Liver (tissue), 9 donors: Measurements from ENCODE around the gene SLC2A5. TPM values are rescaled to one million over a fixed set of nuclear protein-coding genes. Genes with fewer than 3 reads are reported as not detected.

Experiments
- DNase-seq: peaks from one replicate; pipeline ENCODE4 v3.0.0-alpha.2; 2017; ENCODE audit warnings: low spot score
- H3K27ac ChIP-seq, 2 donors: one replicate each; pipeline ENCODE4 v1.7.0; 2013; ENCODE audit warnings: inconsistent platforms in 2 of 2, low read length in 2 of 2, control low read depth in 1 of 2, low read depth in 1 of 2, mild to moderate bottlenecking in 1 of 2
- H3K27me3 ChIP-seq, 4 donors: one replicate each; pipeline versions ENCODE4 v1.6.1 to v1.7.0; 2013; ENCODE audit warnings: low read length in 3 of 4, inconsistent platforms in 1 of 4, mild to moderate bottlenecking in 1 of 4, moderate library complexity in 1 of 4; ENCODE audit not compliant: control insufficient read depth in 4 of 4, insufficient read depth in 4 of 4
- H3K36me3 ChIP-seq, 4 donors: one replicate each; pipeline versions ENCODE4 v1.6.1 to v1.7.0; 2013; ENCODE audit warnings: low read length in 3 of 4, mild to moderate bottlenecking in 3 of 4, low read depth in 1 of 4, moderate library complexity in 1 of 4; ENCODE audit not compliant: control insufficient read depth in 4 of 4, insufficient read depth in 3 of 4
- H3K4me1 ChIP-seq, 4 donors: one replicate each; pipeline versions ENCODE4 v1.6.1 to v1.7.0; 2013; ENCODE audit warnings: low read length in 3 of 4, mild to moderate bottlenecking in 3 of 4, moderate library complexity in 1 of 4; ENCODE audit not compliant: control insufficient read depth in 4 of 4, insufficient read depth in 4 of 4
- H3K4me3 ChIP-seq, 3 donors: one replicate each; pipeline versions ENCODE4 v1.6.1 to v1.7.0; 2013; ENCODE audit warnings: low read length in 3 of 3, control low read depth in 1 of 3, low read depth in 1 of 3, mild to moderate bottlenecking in 1 of 3
- H3K9ac ChIP-seq, 2 donors: one replicate each; pipeline ENCODE4 v1.7.0; 2013; ENCODE audit warnings: low read length in 2 of 2, mild to moderate bottlenecking in 2 of 2, moderate library complexity in 2 of 2, control low read depth in 1 of 2, low read depth in 1 of 2
- H3K9me3 ChIP-seq, 4 donors: one replicate each; pipeline versions ENCODE4 v1.6.1 to v1.7.0; 2013; ENCODE audit warnings: low read length in 3 of 4; ENCODE audit not compliant: control insufficient read depth in 4 of 4
- EGR1 ChIP-seq, 2 donors: IDR thresholded peaks; 2 replicates each; pipeline ENCODE4 v1.6.1; 2016 to 2018; ENCODE audit warnings: antibody characterized with exemption in 2 of 2, low read depth in 2 of 2
- FOXA1 ChIP-seq: IDR thresholded peaks from 2 replicates; pipeline ENCODE4 v1.6.1; 2016; ENCODE audit warnings: antibody characterized with exemption
- FOXA2 ChIP-seq: IDR thresholded peaks from 2 replicates; pipeline ENCODE4 v1.6.1; 2016; ENCODE audit warnings: antibody characterized with exemption
- GABPA ChIP-seq, 2 donors: IDR thresholded peaks in 1 of 2; conservative IDR thresholded peaks in 1 of 2; 2 replicates each; pipeline ENCODE4 v1.6.1; 2016; ENCODE audit warnings: antibody characterized with exemption in 2 of 2, mild to moderate bottlenecking in 1 of 2, moderate library complexity in 1 of 2
- HNF4A ChIP-seq, 2 donors: conservative IDR thresholded peaks; 2 replicates each; pipeline ENCODE4 v1.6.1; 2016; ENCODE audit warnings: antibody characterized with exemption in 2 of 2, mild to moderate bottlenecking in 2 of 2
- HNF4G ChIP-seq: IDR thresholded peaks from 2 replicates; pipeline ENCODE4 v1.6.1; 2016; ENCODE audit warnings: antibody characterized with exemption
- JUND ChIP-seq, 2 donors: IDR thresholded peaks; 2 replicates each; pipeline ENCODE4 v1.6.1; 2016; ENCODE audit warnings: antibody characterized with exemption in 2 of 2
- NR2F2 ChIP-seq: IDR thresholded peaks from 2 replicates; pipeline ENCODE4 v1.6.1; 2016; ENCODE audit warnings: antibody characterized with exemption
- SP1 ChIP-seq: IDR thresholded peaks from 2 replicates; pipeline ENCODE4 v1.6.1; 2018; ENCODE audit warnings: antibody characterized with exemption, mild to moderate bottlenecking
- TAF1 ChIP-seq: conservative IDR thresholded peaks from 2 replicates; pipeline ENCODE4 v1.6.1; 2016; ENCODE audit warnings: antibody characterized with exemption, mild to moderate bottlenecking
- WGBS: extraction: QIAGEN DNeasy Blood & Tissue Kit; methylation state at CpG from one replicate; pipeline ENCODE4 v1.1.7; 2013; 5-methylcytosine and 5-hydroxymethylcytosine counted together
- polyA plus RNA-seq, 2 donors: library from polyadenylated mRNA; stranded (reverse) in 1 of 2; unstranded in 1 of 2; fragments of 200-250 nt in 1 of 2; fragments of >200 nt in 1 of 2; fragmentation: Nextera tagmentation in 1 of 2; extraction: Ambion mirVana in 1 of 2; gene quantifications; one replicate each; pipeline versions ENCODE4 v1.2.1 to v1.2.3, GENCODE V29; 2013 to 2015
- total RNA-seq, 2 donors: library from RNA; depleted of rRNA; stranded (reverse); fragments of >200 nt; gene quantifications; one replicate each; pipeline ENCODE4 v1.2.3, GENCODE V29; 2014
- TF ChIP-seq, protein P1 (sequence below): fragments of 150-350 bp; IDR thresholded peaks from 2 replicates; pipeline ENCODE4 v1.5.1; 2017; ENCODE audit warnings: improper control_type of control experiment, low read depth, low read length; ENCODE audit not compliant: missing input control
- TF ChIP-seq, protein P2 (sequence below): IDR thresholded peaks from 2 replicates; pipeline ENCODE4 v1.6.1; 2016; ENCODE audit warnings: antibody characterized with exemption
- TF ChIP-seq, protein P3 (sequence below): IDR thresholded peaks from 2 replicates; pipeline ENCODE4 v1.6.1; 2016; ENCODE audit warnings: antibody characterized with exemption
- TF ChIP-seq, protein P4 (sequence below): IDR thresholded peaks from 2 replicates; pipeline ENCODE4 v1.6.1; 2016; ENCODE audit warnings: antibody characterized with exemption, mild to moderate bottlenecking
- donor health status: healthy.
- donor health status: healthy.
- donor health status: healthy.
- donor health status: healthy.
- donor health status: healthy.

Gene SLC2A5
- total and polyA plus RNA-seq, 4 donors, result 0.07 to 1.6 (median 0.13) TPM

DNA sequence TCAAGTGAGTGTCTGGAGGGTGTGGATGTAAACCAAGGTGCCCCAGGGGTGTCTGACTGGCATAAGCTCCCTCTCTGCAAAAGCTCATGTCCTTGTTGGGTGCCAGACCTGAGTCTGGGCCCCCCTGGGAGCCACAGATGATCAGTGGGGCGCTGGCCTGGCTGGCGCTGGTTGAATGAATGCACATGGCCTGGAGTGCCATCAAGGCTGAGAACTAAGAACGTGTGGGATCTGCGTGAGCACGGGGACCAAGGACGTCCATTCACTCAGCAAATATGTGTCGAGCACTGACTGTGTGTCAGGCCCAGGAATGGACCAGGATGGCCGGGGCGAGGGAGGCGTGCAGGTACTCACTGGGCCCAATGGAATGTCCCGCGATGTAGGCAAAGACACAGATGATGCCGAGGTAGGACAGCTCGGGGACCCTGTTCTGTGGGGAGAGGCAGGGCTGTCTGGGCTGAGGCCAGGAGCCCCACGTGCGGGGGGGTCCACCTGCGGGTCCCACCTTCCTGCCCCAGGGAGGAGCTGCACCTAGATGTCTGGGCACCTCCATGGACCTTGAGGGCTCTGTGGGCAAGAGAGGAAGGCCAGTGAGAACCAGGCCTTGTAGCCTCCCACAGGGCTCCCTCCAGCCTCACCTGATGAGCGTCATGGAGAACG, 62.3 kb downstream of the SLC2A5 start:
- H3K4me1 ChIP-seq, result no peaks in the 10 kb centered on the region
- H3K4me3 ChIP-seq, result no peak overlapping the region
- H3K36me3 ChIP-seq, result no peaks in the 10 kb centered on the region
- no peak overlapping the region for H3K27ac ChIP-seq
- TF ChIP-seq HNF4G, result no peak
- TF ChIP-seq TAF1, result no peak
- TF ChIP-seq, protein P1, sequence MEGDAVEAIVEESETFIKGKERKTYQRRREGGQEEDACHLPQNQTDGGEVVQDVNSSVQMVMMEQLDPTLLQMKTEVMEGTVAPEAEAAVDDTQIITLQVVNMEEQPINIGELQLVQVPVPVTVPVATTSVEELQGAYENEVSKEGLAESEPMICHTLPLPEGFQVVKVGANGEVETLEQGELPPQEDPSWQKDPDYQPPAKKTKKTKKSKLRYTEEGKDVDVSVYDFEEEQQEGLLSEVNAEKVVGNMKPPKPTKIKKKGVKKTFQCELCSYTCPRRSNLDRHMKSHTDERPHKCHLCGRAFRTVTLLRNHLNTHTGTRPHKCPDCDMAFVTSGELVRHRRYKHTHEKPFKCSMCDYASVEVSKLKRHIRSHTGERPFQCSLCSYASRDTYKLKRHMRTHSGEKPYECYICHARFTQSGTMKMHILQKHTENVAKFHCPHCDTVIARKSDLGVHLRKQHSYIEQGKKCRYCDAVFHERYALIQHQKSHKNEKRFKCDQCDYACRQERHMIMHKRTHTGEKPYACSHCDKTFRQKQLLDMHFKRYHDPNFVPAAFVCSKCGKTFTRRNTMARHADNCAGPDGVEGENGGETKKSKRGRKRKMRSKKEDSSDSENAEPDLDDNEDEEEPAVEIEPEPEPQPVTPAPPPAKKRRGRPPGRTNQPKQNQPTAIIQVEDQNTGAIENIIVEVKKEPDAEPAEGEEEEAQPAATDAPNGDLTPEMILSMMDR, result no peak
- TF ChIP-seq, protein P2, sequence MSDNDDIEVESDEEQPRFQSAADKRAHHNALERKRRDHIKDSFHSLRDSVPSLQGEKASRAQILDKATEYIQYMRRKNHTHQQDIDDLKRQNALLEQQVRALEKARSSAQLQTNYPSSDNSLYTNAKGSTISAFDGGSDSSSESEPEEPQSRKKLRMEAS, result no peak
- TF ChIP-seq FOXA1, result no peak
- TF ChIP-seq, protein P3, sequence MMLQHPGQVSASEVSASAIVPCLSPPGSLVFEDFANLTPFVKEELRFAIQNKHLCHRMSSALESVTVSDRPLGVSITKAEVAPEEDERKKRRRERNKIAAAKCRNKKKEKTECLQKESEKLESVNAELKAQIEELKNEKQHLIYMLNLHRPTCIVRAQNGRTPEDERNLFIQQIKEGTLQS, result no peak
- TF ChIP-seq NR2F2, result no peak
- no peak for TF ChIP-seq EGR1 (IDR thresholded peaks at IDR 0.05; ENCODE audit: low read depth in 2 of 2)
- no peak overlapping the region for H3K9ac ChIP-seq
- 96% methylated on average over 19 of the region's 19 CpGs for WGBS
- DNase-seq, result no peak
- H3K9me3 ChIP-seq, result no peaks in the 10 kb centered on the region
- H3K27me3 ChIP-seq, result no peaks in the 10 kb centered on the region

DNA sequence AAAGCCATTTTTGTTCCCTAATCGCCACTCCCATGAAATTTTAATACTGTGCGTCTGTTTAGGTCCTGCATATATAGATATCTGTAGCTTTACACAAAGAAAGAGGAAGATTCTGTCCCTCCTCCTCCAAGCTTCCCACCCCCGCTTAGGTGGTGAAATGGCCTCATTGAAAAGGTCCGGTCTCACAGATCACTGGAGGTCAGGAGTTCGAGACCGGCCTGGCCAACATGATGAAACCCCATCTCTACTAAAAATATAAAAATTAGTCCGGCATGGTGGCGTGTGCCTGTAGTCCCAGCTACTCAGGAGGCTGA, 64.1 kb downstream of the SLC2A5 start:
- H3K4me3 ChIP-seq, result no peak overlapping the region
- no peaks in the 10 kb centered on the region for H3K4me1 ChIP-seq
- TF ChIP-seq JUND (IDR thresholded peaks at IDR 0.05) (no peak), FOXA2 (no peak), EGR1 (IDR thresholded peaks at IDR 0.05; ENCODE audit: low read depth in 2 of 2) (no peak), HNF4A (conservative IDR thresholded peaks at IDR 0.05) (no peak), HNF4G (no peak), GABPA (IDR thresholded peaks at IDR 0.05 in 1 of 2, conservative IDR thresholded peaks at IDR 0.05 in 1 of 2) (no peak), TAF1 (no peak), FOXA1 (no peak), NR2F2 (no peak), SP1 (no peak)
- TF ChIP-seq, protein P3, result no peak
- TF ChIP-seq, protein P4, sequence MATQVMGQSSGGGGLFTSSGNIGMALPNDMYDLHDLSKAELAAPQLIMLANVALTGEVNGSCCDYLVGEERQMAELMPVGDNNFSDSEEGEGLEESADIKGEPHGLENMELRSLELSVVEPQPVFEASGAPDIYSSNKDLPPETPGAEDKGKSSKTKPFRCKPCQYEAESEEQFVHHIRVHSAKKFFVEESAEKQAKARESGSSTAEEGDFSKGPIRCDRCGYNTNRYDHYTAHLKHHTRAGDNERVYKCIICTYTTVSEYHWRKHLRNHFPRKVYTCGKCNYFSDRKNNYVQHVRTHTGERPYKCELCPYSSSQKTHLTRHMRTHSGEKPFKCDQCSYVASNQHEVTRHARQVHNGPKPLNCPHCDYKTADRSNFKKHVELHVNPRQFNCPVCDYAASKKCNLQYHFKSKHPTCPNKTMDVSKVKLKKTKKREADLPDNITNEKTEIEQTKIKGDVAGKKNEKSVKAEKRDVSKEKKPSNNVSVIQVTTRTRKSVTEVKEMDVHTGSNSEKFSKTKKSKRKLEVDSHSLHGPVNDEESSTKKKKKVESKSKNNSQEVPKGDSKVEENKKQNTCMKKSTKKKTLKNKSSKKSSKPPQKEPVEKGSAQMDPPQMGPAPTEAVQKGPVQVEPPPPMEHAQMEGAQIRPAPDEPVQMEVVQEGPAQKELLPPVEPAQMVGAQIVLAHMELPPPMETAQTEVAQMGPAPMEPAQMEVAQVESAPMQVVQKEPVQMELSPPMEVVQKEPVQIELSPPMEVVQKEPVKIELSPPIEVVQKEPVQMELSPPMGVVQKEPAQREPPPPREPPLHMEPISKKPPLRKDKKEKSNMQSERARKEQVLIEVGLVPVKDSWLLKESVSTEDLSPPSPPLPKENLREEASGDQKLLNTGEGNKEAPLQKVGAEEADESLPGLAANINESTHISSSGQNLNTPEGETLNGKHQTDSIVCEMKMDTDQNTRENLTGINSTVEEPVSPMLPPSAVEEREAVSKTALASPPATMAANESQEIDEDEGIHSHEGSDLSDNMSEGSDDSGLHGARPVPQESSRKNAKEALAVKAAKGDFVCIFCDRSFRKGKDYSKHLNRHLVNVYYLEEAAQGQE, result no peak
- TF ChIP-seq, protein P1, result no peak
- H3K27ac ChIP-seq, result no peak overlapping the region
- no peak for DNase-seq
- 58% methylated on average over 8 of the region's 8 CpGs for WGBS
- no peak overlapping the region for H3K9ac ChIP-seq
- no peaks in the 10 kb centered on the region for H3K9me3 ChIP-seq
- H3K27me3 ChIP-seq, result no peaks in the 10 kb centered on the region
- H3K36me3 ChIP-seq, result no peaks in the 10 kb centered on the region
